ENCODE results near the gene NGRN.

The NGRN gene

DNA sequence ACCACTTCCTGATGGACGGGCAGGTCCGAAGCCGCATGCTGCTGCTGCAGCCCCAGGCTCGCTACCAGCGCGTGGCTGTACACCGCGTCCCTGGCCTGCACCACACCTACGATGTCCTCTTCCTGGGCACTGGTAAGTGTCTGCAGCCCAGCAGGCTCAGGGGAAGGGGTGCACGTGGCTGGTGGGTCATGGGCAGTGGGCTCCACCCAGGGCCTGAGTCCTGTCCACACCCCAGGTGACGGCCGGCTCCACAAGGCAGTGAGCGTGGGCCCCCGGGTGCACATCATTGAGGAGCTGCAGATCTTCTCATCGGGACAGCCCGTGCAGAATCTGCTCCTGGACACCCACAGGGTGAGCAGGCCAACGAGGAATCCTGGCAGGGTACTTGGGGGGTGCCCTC is 40.4 kb upstream of the NGRN start:
- TF ChIP-seq, protein P1, sequence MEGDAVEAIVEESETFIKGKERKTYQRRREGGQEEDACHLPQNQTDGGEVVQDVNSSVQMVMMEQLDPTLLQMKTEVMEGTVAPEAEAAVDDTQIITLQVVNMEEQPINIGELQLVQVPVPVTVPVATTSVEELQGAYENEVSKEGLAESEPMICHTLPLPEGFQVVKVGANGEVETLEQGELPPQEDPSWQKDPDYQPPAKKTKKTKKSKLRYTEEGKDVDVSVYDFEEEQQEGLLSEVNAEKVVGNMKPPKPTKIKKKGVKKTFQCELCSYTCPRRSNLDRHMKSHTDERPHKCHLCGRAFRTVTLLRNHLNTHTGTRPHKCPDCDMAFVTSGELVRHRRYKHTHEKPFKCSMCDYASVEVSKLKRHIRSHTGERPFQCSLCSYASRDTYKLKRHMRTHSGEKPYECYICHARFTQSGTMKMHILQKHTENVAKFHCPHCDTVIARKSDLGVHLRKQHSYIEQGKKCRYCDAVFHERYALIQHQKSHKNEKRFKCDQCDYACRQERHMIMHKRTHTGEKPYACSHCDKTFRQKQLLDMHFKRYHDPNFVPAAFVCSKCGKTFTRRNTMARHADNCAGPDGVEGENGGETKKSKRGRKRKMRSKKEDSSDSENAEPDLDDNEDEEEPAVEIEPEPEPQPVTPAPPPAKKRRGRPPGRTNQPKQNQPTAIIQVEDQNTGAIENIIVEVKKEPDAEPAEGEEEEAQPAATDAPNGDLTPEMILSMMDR (IDR thresholded peaks at IDR 0.05; ENCODE audit: extremely low read depth, missing control alignments) = no peak
- DNase-seq (ENCODE audit: low spot score) = no peak

DNA sequence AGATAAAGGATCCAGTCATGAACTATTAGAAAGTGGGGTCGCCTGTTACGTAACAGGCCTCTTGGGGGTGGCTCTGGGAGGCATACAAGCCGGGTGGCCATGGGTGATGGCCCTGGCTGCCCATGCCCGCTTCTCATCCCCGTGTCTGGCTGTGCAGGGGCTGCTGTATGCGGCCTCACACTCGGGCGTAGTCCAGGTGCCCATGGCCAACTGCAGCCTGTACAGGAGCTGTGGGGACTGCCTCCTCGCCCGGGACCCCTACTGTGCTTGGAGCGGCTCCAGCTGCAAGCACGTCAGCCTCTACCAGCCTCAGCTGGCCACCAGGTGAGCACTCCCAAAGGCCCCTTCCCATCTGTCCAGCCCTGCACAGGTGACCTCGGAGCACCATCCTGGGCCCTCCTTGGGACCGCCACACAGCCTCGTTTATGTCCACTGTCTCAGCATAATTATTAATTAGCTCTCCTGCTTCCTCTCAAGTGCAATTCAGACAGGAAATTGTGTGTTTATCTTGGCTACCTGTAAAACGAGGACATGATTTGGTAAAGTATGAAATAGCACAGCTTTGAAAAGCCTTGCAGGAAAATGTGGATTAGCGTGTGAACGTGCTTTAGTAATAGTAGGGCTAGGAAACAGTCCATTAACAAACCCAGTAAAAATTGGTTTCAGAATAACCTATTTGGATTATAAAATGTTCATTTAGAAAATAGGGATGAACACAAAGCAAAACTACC is 39.8 kb upstream of the NGRN start:
- TF ChIP-seq, protein P1 (IDR thresholded peaks at IDR 0.05; ENCODE audit: extremely low read depth, missing control alignments) = no peak
- DNase-seq (ENCODE audit: low spot score) = no peak

DNA sequence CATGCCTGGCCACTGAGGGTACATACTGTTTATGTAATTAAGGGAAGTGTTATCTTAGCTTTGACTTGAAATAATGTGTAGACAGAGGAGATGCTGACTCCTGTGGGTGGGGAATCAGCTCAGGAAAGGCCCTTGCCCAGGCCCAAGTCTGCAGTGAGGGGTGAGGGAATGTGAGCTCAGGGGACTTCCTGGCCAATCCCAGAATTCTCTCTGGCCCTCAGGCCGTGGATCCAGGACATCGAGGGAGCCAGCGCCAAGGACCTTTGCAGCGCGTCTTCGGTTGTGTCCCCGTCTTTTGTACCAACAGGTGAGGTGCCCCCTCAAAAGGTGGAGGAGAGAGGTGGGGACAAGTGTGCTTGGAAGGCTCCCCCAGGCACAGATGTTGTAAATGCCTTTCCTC is 38.1 kb upstream of the NGRN start:
- TF ChIP-seq, protein P1 (IDR thresholded peaks at IDR 0.05; ENCODE audit: extremely low read depth, missing control alignments) = no peak
- DNase-seq (ENCODE audit: low spot score) = no peak

DNA sequence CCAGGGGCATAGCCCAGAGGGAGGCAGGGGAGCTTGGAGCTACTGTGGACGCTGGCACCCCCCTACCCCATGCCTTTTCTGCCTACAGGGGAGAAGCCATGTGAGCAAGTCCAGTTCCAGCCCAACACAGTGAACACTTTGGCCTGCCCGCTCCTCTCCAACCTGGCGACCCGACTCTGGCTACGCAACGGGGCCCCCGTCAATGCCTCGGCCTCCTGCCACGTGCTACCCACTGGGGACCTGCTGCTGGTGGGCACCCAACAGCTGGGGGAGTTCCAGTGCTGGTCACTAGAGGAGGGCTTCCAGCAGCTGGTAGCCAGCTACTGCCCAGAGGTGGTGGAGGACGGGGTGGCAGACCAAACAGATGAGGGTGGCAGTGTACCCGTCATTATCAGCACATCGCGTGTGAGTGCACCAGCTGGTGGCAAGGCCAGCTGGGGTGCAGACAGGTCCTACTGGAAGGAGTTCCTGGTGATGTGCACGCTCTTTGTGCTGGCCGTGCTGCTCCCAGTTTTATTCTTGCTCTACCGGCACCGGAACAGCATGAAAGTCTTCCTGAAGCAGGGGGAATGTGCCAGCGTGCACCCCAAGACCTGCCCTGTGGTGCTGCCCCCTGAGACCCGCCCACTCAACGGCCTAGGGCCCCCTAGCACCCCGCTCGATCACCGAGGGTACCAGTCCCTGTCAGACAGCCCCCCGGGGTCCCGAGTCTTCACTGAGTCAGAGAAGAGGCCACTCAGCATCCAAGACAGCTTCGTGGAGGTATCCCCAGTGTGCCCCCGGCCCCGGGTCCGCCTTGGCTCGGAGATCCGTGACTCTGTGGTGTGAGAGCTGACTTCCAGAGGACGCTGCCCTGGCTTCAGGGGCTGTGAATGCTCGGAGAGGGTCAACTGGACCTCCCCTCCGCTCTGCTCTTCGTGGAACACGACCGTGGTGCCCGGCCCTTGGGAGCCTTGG is 37.4 kb upstream of the NGRN start:
- DNase-seq (ENCODE audit: low spot score) = no peak
- TF ChIP-seq, protein P1 (IDR thresholded peaks at IDR 0.05; ENCODE audit: extremely low read depth, missing control alignments) = no peak

DNA sequence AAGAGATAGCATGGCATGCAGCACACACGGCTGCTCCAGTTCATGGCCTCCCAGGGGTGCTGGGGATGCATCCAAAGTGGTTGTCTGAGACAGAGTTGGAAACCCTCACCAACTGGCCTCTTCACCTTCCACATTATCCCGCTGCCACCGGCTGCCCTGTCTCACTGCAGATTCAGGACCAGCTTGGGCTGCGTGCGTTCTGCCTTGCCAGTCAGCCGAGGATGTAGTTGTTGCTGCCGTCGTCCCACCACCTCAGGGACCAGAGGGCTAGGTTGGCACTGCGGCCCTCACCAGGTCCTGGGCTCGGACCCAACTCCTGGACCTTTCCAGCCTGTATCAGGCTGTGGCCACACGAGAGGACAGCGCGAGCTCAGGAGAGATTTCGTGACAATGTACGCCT is 36.5 kb upstream of the NGRN start:
- no peak for DNase-seq (ENCODE audit: low spot score)
- TF ChIP-seq, protein P1 (IDR thresholded peaks at IDR 0.05; ENCODE audit: extremely low read depth, missing control alignments) = no peak

DNA sequence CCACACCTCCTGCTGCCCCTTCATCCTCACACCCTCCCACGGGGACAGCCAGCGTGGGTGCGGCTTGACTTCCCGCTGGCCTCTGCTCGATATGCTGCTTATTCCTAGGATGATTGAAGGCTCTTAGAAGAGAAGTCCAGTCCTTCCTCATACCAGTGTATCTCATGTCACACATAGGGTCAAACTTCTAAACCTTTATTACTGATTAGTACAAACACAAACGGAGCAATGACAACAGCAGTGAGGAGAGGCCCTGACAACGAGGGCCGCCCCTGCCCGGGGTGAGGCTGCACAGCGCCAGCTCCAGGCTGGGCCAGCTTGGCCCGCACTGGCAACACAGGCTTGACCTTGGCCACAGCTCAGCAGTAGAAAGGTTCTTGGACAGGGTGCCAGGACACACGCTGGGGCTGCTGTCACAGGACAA is 35.4 kb upstream of the NGRN start:
- no peak for DNase-seq (ENCODE audit: low spot score)
- TF ChIP-seq, protein P1 (IDR thresholded peaks at IDR 0.05; ENCODE audit: extremely low read depth, missing control alignments) = no peak

DNA sequence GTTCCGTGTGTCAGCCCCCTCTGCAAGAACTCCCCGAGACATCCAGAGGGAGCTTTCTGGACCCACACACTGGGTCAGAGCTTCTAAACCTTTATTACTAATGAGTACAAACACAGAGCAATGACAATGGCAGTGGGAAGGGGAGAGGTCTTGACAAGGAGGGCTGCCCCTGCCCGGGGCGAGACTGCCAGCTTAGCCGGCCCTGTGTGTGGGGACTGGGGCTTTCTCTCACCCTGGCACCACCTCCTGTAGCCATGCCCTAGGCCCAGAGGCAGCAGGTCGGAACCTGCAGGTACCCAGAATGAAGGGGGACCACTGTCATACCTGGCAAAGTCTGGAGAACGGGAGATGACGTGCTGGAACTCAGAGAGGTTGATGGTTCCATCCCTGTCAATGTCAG is 34.9 kb upstream of the NGRN start:
- TF ChIP-seq, protein P1 (IDR thresholded peaks at IDR 0.05; ENCODE audit: extremely low read depth, missing control alignments) = no peak
- no peak for DNase-seq (ENCODE audit: low spot score)

Measured in GM20000 (cell line).